ENCODE results near the gene TREM2.
"Not testable (repeated sequence)": the region's sequence is repeated elsewhere in the genome, so short reads cannot be mapped to it uniquely, and the experiment has no call there.

The TREM2 gene

DNA sequence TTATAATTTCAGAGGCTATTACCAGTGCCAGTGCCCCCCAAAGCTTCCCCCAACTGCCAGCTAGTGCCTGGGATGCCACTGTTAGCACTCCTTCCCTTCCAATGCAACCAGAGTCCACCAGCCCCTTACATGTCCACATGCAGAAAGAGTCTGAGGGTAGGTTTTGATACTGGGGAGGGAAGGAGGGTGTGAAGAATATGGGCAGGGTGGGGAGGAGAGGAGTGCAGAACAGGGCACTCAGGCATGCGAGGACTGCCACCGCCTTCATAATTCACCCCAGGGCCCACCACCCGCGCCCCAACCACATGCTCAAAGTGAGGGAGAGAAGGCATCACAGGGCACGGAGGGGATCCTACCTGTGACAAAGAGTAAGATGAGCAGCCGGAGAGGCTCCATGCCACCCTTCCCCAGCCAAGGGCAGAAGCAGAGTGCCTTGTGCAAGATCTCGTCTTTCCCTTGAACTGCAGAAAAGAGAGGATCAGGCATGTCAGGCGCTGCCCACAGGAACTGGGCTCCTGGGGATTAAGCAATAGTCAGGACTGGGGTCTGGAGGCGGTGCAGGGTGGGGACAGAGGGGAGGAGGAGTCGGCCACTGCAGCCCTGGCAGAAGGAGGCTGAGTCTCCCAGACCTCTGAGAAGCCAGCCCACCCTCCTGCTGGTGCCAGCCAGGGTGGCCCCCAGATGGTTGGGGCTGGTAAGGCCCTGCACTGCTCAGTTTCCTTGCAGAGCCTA is at the start of gene TREM2:
Gene TREM2, minus strand, starts transcription at position 430 of the 732 bp plus-strand sequence. Its CDS starts 34 bp downstream, at position 396.
- DNase-seq: no peak

DNA sequence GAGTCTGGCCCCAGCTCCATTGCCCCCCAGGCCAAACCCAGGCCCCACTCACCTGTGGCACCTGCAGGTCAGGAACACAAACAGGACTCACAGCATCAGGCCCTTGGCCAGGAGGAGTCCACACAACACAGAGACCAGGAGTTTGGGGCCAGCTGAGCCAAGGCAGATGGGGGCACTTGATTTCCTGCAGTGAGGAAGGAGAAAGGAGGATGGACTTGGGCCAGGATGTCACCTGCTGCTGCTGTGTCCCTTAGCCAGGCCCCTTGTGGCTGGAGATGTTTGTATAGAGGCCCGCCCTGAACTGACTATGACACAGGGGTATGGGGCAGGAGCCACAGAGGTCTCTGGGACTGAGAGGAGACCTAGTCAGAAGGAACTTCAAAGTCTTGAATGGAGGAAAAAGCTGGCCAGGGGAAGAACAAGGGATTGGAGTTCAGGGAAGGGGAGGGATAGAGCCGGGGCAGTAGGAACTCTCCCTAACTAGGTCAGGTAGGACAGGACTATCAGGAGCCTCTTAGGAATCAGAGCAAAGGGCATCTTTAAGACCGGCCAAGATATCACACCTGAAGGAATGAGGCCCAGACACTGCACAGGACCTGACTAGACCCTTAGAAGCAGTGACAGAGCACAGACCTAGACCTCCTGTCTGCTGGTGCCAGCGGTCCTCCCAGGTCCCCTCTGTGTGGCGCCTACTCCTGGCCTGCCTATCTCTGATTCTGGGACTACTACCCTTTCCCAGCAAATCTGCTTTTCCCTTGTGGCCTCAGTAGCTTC is 46.8 kb upstream of the TREM2 start:
- no peak for DNase-seq

GRCh38 chr6:41208439-41209106 is 45.7 kb upstream of the TREM2 start:
- no peak for DNase-seq

- DNase-seq: no peak
Observed at GRCh38 chr6:41204156-41204555, 41.2 kb upstream of the TREM2 start.

- no peak for DNase-seq
Observed at GRCh38 chr6:41201764-41202173, 38.9 kb upstream of the TREM2 start.

DNA sequence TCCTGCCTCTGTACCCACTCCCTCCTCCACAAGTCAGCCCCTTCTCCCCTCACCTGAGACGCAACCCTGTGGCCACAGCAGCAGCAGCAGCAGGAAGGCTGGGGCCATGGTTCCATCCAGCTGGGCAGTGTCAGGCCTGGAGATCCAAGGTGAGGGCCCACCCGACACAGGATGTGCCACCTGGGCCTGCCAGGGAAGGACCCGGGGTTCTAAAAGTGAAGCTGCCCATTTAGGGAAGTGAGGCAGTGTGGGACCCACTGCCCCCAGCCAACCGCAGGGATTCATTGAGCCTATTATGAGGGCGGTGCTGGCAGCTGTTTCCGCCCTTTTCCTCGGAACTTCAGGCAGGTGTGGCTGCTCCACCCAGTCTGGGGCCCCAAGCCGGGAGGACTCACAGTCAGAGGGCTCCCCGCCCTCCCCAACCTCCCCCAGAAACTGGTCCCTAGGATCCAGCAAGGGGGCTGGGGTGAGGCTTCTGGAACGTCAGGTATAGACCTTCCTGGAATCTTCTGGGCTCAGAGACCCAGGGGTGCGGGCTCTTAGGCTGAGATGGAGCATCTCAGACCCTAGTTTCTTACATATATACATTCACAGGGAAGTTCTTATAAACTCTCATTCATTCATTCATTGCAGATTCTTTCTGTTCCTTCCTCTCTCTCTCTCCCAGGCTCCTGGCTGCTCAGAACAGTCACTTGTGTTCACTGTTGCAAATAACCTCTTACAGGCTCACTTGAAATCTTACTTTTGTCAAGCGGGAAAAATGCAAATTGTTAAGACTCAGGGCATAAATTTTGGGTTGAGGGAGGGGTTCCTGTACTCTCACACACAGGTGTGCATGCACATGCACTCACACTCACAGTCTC is 38.2 kb upstream of the TREM2 start, which contains the start of gene TREML2:
Gene TREML2, minus strand, starts transcription at position 249 of the 863 bp plus-strand sequence. Its CDS starts 141 bp downstream, at position 108.
- DNase-seq: no peak

DNA sequence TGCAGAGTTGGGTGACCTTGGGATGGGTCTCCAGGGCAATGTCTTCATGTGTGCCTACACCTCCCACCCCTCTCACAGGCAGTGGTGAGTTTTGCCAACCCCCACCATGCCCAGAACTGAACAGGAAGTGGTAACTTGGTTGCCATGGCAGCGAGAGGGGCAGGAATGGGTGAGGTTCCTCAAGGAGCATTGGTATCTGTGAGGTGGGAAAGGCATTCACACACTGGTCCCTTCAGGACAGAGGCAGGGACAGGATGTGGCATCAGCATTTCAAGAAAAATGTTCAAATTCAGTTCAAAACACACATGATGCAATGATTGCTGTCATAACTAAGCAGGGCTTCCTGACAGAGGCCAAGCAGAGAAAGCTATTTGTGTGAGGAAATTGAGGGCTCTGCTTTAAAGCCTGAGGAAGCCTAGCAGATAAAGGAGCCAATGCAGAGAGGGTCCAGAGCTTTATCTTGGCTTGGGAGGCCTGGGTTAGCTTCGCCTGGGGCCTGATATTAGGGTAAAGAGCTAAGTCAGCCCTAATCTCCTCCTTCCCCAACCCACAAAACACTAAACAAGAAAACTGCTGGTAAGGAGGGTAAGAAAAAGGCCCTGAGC is 37.5 kb upstream of the TREM2 start:
- DNase-seq: no peak

DNA sequence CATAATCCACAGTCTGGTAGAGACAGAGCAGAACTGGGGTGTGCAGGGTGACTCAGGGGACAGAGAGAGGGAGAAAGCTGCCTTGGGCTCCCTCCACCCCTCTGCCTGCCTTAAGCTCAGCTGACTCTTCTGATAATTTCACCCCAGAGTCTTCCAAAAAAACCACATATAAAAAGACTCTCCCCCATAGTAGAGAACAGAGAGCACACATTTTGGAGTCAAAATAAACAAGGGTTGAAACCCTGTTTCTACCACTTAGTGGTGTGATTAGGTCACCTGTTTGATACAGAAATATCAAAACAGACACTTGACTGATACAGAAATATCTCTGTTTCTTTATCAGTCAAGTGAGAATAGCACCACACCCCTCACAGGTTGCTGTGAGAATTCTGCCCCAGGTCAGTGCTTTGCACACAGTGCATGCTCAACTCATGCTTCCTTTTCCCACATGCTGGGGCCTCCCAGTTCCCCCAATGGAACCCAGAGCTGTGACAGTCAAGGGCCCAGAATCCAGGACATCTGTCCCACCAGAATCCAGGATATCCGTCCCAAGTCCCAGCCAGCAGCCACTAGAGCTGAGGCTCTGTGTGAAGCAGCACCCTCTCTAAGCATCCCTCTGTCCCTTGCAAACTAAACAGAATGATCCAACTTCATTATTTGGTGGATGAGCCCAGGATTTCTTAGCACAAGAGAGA is 36.8 kb upstream of the TREM2 start:
- DNase-seq: no peak

DNA sequence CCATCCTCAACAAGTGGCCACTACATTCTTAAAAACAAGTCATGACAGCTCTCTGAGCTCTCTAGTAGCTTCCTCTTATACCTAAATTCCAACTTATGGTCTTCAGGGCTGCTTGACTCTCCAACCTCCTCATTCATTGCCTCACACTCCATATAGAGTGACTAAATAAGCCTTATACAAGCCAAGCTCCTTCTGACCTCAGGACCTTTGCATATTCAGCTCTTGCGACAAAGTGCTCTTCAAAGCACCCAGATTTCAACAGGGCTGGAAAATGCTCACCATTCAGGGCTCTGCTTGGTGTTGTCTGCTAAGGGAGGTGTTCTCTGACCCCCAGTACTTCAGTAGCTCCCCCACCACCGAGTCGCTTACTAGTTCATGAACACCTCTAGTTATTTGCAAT is 34.3 kb upstream of the TREM2 start:
- DNase-seq: no peak

- DNase-seq: no peak
Observed at GRCh38 chr6:41194386-41194785, 31.5 kb upstream of the TREM2 start.

DNA sequence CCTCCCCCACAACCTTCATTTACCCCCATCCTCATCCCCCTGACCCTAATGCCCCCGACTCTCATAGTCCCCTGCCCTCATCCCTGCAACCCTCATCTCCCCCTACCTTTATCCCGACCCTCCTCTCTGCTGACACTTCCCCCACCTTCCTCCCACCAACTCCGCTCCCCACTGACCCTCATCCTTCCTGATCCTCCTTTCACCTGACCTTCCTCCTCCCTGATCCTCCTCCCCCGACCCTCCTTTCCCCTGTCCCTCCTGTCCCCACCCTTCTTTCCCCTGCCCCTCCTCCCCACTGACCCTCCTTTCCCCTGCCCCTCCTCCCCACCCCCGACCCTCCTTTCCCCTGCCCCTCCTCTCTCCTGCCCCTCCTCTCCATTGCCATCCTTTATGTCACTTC is 31.0 kb upstream of the TREM2 start:
- no peak for DNase-seq

DNA sequence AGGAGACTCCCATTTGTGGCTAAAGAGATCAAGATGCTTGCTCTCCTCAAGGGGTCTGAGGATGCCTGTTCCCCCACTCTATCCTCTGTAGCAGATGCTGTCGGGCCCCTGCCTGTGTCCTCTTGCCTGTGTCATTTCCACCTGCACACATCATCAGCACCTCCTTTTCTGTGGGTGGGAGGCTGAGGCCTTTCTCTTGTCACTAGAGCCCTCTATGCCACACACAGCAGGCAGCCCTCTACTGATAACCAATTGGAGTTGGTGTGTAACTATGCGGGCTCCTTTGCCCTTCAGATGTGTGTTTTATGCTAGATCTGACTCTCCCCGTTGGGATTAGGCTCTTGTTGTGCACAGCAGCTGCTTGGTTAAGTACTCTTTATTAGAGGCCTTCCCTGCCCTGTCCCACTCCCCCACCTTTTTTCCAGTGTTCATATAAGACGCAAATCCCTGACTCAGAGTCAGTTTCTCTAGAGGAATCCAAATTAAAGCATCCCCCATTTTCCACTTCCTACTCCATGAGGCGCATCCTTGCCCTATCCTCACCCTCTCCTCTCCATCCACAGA is 30.3 kb upstream of the TREM2 start:
- no peak for DNase-seq

DNA sequence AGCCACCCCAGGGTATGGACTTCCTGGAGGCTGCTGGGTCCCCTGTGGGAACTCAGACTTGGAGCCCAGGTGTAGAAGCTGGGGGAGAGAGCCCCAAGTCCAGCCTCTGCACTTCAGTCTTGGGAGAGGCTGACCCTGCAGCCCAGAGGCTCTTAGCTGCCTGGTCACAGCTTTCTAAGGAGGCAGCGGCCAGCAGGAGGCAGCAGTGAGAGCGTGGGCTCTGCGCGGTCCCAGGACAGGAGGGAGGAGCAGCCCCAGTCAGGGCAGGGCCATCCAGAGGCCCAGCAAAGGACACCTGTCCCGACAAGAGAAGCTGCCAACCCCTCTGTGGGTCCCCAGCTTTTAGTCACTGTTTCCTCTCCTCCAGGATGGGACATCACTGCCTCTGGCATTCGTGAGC is 28.7 kb upstream of the TREM2 start:
- no peak for DNase-seq

DNA sequence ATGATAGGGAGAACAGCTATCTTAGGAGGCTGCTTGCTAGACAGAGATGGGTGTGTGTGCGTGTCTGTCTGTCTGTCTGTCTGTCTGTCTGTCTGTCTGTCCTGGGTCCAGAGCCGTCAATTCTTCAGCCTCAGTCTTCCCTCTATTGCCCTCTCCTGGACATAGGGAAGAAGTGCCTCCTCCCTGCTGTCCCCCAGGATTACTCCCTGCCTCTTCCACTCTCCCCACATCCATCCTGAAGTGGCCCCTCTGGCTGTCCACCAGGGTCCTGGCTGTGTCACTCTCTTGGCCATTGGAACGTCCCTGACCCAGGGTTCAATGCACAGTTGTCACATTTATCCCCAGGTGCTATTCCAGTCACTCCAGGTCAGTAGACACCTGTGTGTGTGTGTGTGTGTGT is 27.9 kb upstream of the TREM2 start:
- DNase-seq: no peak

DNA sequence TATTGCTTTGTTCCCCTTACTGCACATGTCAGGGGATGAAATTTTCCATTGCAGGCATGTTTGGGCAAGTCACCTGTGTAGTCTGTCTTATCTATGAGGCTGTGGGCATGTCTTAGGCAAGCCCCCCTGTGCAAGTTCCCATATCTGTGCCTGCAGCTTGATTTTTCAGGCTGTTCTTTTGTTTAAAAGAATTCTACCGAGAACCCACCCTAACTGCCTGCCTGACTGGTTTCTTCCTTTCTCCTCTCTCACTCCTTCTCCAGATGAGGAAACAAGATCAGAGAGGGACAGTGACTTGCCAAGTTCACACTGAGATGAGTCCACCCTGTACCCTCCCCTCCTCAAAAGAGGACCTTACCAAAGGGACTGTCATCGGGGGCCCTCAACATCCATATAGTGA is 27.1 kb upstream of the TREM2 start:
- DNase-seq: no peak

DNA sequence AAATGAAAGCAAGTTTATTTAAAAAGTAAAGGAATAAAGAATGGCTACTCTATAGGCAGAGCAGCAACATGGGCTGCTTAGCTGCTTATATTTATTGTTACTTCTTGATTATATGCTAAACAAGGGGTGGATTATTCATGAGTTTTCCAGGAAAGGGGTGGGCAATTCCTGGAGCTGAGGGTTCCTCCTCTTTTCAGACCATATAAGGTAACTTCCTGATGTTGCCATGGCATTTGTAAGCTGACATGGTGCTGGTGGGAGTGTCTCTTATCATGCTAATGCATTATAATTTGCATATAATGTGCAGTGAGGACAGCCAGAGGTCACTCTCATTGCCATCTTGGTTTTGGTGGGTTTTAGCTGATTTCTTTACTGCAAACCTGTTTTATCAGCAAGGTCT is 26.1 kb upstream of the TREM2 start:
- not testable (repeated sequence) for DNase-seq

DNA sequence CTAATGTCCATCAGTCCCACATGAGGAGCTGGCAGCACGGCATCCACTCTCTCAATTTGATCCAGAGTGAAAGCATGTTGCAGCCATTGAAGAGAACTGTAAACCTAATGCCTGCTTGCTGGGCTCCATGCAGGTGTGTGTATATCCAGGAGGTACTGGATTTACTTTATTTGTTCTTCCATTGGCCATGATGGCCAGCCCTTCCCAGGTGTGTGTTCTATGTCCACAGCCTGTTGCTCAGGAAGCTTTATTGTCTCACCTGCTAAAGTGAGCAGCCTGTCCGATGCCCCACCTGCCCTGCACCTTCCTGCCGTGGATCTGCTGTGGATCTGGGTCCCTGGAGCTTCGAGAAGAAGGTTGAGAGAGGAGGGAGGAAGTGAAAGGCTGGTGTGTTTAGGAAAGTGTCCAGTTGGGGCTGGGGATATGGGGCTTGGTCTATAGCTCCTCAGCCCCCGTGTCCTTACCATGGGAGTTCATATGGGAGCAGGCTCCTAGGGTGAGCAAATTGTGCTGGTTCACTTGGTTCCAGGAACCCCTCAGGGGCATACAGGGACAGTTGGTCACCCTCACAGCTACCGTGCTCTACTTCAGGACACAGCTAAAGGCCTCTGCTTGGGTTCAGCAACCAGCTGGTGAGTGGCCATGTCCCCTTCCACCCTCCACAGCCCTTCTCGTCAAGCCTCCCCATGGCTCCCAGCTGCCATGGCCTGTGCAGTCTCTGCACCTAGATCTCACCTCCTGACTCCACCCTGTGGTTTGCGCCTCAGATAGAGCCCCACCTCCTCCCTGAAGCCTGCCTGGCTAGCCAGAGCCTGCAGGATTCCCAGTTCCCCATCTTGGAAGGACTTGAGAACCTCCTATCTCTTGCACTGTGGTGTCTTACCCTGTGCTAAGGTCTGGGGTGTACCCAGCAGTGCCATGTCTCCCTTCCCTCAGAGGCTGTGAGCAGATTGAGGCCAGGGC is 25.3 kb upstream of the TREM2 start:
- no peak for DNase-seq

GRCh38 chr6:41186031-41186562 is 23.2 kb upstream of the TREM2 start:
- no peak for DNase-seq

GRCh38 chr6:41184761-41185160 is 21.8 kb upstream of the TREM2 start:
- no peak for DNase-seq
